Activated naive CD4-positive, alpha-beta T cell treated with anti-CD3 and anti-CD28 coated beads, Interleukin-2, amount 50 U/mL, for 24 hours (primary cell): Measurements from ENCODE around the gene TPSB2.
"Not testable (repeated sequence)": the region's sequence is repeated elsewhere in the genome, so short reads cannot be mapped to it uniquely, and the experiment has no call there.

Experiments used
- H3K27ac Mint-ChIP-seq: one replicate; pipeline ENCODE4 v1.8.0; 2021; ENCODE audit warnings: mild to moderate bottlenecking, mixed read lengths
- H3K27me3 Mint-ChIP-seq: one replicate; pipeline ENCODE4 v1.8.0; 2021; ENCODE audit warnings: mixed read lengths
- H3K36me3 Mint-ChIP-seq: one replicate; pipeline ENCODE4 v1.8.0; 2021; ENCODE audit warnings: mixed read lengths
- H3K4me1 Mint-ChIP-seq: one replicate; pipeline ENCODE4 v1.8.0; 2021; ENCODE audit warnings: mixed read lengths
- H3K4me3 Mint-ChIP-seq: one replicate; pipeline ENCODE4 v1.8.0; 2021; ENCODE audit warnings: mild to moderate bottlenecking, mixed read lengths
- H3K9me3 Mint-ChIP-seq: one replicate; pipeline ENCODE4 v1.8.0; 2021; ENCODE audit warnings: mixed read lengths

Gene TPSB2

GRCh38 chr16:1264345-1265089 is 34.5 kb upstream of the TPSB2 start:
- no peaks in the 10 kb centered on the region for H3K9me3 Mint-ChIP-seq
- no peaks in the 10 kb centered on the region for H3K36me3 Mint-ChIP-seq
- H3K4me1 Mint-ChIP-seq, result no peaks in the 10 kb centered on the region
- H3K27me3 Mint-ChIP-seq, result peaks cover 11% of the 10 kb centered on the region
- no peak overlapping the region for H3K27ac Mint-ChIP-seq
- no peak overlapping the region for H3K4me3 Mint-ChIP-seq

GRCh38 chr16:1263591-1264344 is 33.8 kb upstream of the TPSB2 start:
- Mint-ChIP-seq H3K4me1 (peaks cover 3% of the 10 kb centered on the region), H3K36me3 (no peaks in the 10 kb centered on the region), H3K27me3 (peaks cover 16% of the 10 kb centered on the region), H3K9me3 (no peaks in the 10 kb centered on the region), H3K27ac (no peak overlapping the region), H3K4me3 (no peak overlapping the region)

DNA sequence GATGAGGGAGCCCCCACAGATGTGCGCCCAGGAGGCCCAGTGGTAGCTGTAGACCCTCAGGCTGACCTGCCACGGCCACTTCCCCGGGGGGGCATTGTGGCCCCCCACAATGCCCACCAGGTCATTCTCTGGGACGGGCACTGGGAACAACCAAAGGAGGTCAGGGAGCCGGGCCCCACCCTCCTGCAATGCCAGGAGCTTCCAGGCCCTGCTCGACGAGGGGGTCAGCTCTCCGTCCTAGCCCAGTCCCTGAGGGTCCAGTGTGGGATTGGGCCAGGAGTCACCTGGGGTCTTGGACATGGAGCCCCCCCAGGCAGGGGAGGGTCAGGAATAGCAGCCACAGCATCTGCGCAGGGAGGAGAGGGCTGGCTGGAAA is 32.9 kb upstream of the TPSB2 start:
- H3K27me3 Mint-ChIP-seq, result peaks cover 17% of the 10 kb centered on the region
- peaks cover 4% of the 10 kb centered on the region for H3K4me1 Mint-ChIP-seq
- no peaks in the 10 kb centered on the region for H3K9me3 Mint-ChIP-seq
- no peak overlapping the region for H3K27ac Mint-ChIP-seq
- no peaks in the 10 kb centered on the region for H3K36me3 Mint-ChIP-seq
- H3K4me3 Mint-ChIP-seq, result no peak overlapping the region

DNA sequence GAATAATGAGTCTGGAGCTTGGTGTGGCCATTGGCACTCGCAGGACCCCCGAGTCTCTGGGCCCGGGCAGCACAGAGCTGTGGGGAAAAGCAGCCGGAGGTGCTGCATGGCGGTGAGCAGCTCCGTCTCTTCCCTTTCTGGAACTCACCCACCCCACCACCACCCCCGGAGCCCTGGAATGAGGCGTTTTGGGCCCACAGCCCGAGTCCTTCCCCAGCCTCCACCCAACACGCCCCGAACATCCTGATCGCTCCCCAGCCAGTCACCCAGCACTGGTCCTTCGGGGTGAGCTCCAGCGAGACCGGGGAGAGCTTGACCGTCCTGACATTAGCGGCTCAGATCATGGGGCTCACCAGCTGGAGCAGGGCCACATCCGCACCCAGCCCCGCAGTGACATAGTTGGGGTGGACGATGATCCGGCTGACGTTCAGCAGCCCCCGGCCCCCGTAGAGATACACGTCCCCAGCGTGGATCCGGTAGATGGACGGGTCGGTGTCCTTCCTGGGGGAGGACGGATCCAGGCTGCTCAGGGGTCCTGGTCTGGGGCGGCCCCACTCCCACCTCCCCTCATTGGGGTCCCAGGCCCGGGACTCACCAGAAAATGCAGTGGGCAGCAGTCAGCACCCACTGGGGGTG is 32.3 kb upstream of the TPSB2 start:
- Mint-ChIP-seq H3K36me3 (no peaks in the 10 kb centered on the region), H3K27me3 (peaks cover 17% of the 10 kb centered on the region), H3K4me1 (peaks cover 4% of the 10 kb centered on the region), H3K27ac (no peak overlapping the region), H3K9me3 (no peaks in the 10 kb centered on the region), H3K4me3 (no peak overlapping the region)

DNA sequence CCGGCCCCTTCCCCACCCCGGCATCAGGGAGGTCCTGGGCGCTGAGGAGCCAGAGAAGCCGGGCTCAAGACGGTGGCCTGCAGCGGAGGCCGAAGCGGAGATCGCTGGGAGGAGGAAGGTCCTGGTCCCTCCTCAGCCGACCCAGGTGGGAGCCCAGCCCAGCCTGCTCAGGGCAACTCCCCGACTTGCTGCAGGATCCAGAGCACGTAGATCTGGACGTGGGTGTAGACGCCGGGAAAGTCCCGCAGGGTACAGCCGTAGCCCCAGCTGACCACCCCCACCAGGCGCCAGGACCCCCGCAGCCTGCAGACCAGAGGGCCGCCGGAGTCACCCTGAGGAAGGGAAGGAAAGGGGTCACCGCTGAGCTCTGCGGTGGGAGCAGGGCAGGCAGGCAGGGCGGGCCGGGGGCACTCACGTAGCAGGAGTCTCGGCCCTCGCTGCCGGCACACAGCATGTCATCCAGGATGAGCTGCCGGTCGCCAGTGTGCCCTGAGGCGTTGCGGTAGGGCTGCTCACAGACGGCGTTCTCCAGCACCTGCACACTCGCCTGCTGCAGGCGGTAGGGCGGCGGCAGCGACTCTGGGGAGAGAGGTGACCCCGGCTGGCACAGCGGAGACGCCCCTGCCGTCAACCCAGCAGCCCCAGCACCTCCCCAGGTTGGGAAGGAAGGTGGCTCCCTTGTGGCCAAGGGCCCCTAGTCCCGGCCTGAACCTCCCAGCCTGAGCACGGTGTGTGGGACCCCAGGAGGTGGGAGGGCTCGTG is 31.3 kb upstream of the TPSB2 start:
- no peaks in the 10 kb centered on the region for H3K9me3 Mint-ChIP-seq
- no peak overlapping the region for H3K27ac Mint-ChIP-seq
- H3K4me3 Mint-ChIP-seq, result no peak overlapping the region
- H3K4me1 Mint-ChIP-seq, result peaks cover 4% of the 10 kb centered on the region
- peaks cover 17% of the 10 kb centered on the region for H3K27me3 Mint-ChIP-seq
- no peaks in the 10 kb centered on the region for H3K36me3 Mint-ChIP-seq

- no peaks in the 10 kb centered on the region for H3K36me3 Mint-ChIP-seq
- H3K4me3 Mint-ChIP-seq, result no peak overlapping the region
- H3K4me1 Mint-ChIP-seq, result peaks cover 4% of the 10 kb centered on the region
- no peak overlapping the region for H3K27ac Mint-ChIP-seq
- peaks cover 17% of the 10 kb centered on the region for H3K27me3 Mint-ChIP-seq
- H3K9me3 Mint-ChIP-seq, result no peaks in the 10 kb centered on the region
Measured at GRCh38 chr16:1260101-1260680, 30.2 kb upstream of the TPSB2 start.

GRCh38 chr16:1259760-1260068 is 29.7 kb upstream of the TPSB2 start:
- H3K9me3 Mint-ChIP-seq, result no peaks in the 10 kb centered on the region
- peaks cover 17% of the 10 kb centered on the region for H3K27me3 Mint-ChIP-seq
- H3K4me1 Mint-ChIP-seq, result peaks cover 4% of the 10 kb centered on the region
- no peak overlapping the region for H3K4me3 Mint-ChIP-seq
- no peak overlapping the region for H3K27ac Mint-ChIP-seq
- no peaks in the 10 kb centered on the region for H3K36me3 Mint-ChIP-seq

- H3K4me3 Mint-ChIP-seq, result peak overlapping the region; percentile 12
- peaks cover 17% of the 10 kb centered on the region for H3K27me3 Mint-ChIP-seq
- peaks cover 4% of the 10 kb centered on the region for H3K4me1 Mint-ChIP-seq
- no peak overlapping the region for H3K27ac Mint-ChIP-seq
- no peaks in the 10 kb centered on the region for H3K9me3 Mint-ChIP-seq
- H3K36me3 Mint-ChIP-seq, result no peaks in the 10 kb centered on the region
Measured at GRCh38 chr16:1258906-1259759, 29.1 kb upstream of the TPSB2 start.

DNA sequence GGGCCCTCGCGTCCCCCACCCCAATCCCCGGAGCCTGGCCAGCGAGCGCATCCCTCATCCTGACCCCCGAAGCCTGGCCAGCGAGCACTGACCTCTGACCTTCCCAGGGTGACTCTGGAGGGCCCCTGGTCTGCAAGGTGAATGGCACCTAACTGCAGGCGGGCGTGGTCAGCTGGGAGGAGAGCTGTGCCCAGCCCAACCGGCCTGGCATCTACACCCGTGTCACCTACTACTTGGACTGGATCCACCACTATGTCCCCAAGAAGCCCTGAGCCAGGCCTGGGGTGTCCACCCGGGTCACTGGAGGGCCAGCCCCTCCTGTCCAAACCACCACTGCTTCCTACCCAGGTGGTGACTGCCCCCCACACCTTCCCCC is 28.2 kb upstream of the TPSB2 start:
- peaks cover 17% of the 10 kb centered on the region for H3K27me3 Mint-ChIP-seq
- no peaks in the 10 kb centered on the region for H3K36me3 Mint-ChIP-seq
- H3K4me3 Mint-ChIP-seq, result no peak overlapping the region
- H3K9me3 Mint-ChIP-seq, result no peaks in the 10 kb centered on the region
- no peak overlapping the region for H3K27ac Mint-ChIP-seq
- peaks cover 4% of the 10 kb centered on the region for H3K4me1 Mint-ChIP-seq

DNA sequence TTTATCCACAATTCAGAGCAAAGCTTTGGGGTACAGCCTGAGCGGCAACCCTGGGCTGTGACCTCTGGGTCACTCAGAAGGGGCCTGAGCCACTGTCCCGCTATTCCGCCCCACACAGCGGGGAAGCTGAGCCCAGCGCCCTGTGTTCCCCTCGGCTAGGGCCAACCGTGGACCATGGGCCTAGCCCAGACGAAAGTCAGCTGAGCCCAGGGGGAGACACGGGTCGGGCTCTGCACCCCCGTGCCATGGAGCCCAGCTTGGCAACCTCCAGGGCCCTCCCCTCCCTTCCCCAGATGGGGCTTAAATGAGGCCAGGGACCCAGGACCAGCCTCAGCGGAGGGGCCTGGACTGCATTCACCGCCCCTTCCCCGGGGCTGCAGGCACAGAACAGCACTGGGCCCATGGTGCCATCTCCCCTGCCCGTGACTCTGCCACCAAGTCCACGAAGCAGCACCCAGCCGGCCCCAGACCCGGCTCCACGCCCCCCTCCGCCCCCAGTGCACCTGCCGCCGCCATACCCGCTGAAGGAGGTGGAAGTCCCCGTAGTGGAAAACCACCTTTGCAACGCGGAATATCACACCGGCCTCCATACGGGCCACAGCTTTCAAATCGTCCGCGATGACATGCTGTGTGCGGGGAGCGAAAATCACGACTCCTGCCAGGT is 27.7 kb upstream of the TPSB2 start:
- no peak overlapping the region for H3K27ac Mint-ChIP-seq

DNA sequence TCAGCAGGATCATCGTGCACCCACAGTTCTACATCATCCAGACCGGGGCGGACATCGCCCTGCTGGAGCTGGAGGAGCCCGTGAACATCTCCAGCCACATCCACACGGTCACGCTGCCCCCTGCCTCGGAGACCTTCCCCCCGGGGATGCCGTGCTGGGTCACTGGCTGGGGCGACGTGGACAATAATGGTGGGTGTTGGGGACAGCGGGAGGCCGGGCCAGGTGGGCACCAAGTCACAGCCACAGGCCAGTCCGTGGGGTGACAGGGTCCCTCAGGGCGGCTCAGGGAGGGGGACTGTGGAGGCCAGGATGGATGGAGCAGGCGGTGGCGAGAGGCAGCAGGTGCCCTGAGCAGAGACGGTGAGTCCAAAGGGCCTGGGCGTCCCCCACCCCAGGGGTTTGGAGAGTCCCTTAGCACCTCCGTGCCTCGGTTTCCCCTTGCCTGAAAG is 26.9 kb upstream of the TPSB2 start:
- no peaks in the 10 kb centered on the region for H3K36me3 Mint-ChIP-seq
- H3K27ac Mint-ChIP-seq, result no peak overlapping the region
- H3K27me3 Mint-ChIP-seq, result peaks cover 13% of the 10 kb centered on the region
- H3K9me3 Mint-ChIP-seq, result no peaks in the 10 kb centered on the region
- no peak overlapping the region for H3K4me3 Mint-ChIP-seq
- peaks cover 4% of the 10 kb centered on the region for H3K4me1 Mint-ChIP-seq

More for the DNA sequence above, 27.7 kb upstream of the TPSB2 start:
- Mint-ChIP-seq H3K9me3 (no peaks in the 10 kb centered on the region), H3K4me3 (no peak overlapping the region), H3K4me1 (peaks cover 4% of the 10 kb centered on the region), H3K36me3 (no peaks in the 10 kb centered on the region), H3K27me3 (peaks cover 17% of the 10 kb centered on the region)

GRCh38 chr16:1256296-1256873 is 26.4 kb upstream of the TPSB2 start:
- H3K9me3 Mint-ChIP-seq, H3K4me1 Mint-ChIP-seq, H3K27ac Mint-ChIP-seq, H3K36me3 Mint-ChIP-seq, H3K4me3 Mint-ChIP-seq: not testable (repeated sequence)
- H3K27me3 Mint-ChIP-seq, result peaks cover 10% of the 10 kb centered on the region

DNA sequence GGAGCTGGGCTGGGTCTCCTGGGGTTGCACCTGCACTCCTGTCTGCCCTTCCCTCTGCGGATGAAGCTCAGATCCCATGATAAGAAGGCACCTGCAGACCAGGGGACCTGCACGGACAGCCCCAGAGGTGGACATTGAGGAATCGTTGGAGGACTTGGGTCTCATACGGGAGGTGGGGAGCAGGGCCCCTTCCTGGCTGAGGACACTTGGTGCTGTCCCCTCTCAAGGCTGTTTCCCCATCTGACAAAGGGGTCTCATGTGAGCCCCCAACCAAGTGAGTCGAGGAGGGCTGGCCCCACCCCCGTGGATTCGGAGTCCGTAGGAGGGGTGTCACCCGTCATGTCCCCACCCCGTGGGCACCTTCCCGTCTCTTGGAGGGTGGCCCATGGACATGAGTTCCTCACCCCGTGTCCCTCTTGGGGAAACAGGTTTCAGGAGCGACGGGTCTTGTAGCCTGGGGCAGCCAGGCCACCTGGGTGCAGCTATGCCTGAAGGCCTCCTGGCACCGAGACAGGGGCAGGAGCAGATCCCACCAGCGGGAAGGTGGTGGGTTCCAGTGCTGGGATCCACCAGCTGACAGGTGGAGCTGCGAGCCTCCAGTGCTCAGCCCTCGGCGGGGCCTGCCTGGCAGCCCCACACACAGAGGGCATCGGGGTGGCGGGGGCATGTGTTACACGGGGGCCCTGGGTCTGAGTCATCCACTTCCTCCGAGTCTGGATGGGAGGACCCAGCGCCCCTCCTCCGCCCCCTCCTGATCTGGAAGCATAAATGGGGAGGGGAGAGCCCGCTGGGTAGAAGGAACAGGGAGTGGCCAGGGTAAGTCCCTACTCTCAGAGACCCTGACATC is 25.5 kb upstream of the TPSB2 start, which contains the start of gene TPSD1:
TPSD1 (plus strand) TSS at position 794 of the 847 bp plus-strand sequence. CDS start 212 bp downstream, outside the sequence.
- not testable (repeated sequence) for H3K4me3 Mint-ChIP-seq, H3K4me1 Mint-ChIP-seq, H3K27me3 Mint-ChIP-seq, H3K9me3 Mint-ChIP-seq, H3K36me3 Mint-ChIP-seq, H3K27ac Mint-ChIP-seq
